DMS153 (cell line): Measurements from ENCODE around the gene MAD2L1.

Source experiments
- DNase-seq: peaks from one replicate; lab custom pipeline; 2025; lab: John Stamatoyannopoulos, UW

The MAD2L1 gene

DNA sequence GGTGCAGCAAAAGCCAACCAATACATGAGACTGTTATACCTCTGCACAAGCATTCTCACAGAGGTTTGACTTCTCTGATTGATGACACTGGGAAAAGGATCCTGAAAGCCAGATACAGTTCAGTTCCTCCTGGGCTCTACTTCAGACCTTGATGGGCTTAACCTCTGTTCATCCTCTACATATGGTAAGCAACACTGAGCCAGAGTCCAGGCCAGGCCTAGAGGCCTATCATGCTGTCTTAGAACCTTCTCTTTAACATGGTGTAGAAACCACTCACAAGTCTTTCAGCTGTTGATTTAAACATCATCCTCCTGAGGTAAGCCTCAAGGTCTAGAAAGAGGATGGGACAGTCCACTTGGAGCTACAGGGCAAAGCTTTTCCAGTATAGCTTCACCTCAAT lies 9.2 kb downstream of the MAD2L1 start:
- no peak for DNase-seq

DNA sequence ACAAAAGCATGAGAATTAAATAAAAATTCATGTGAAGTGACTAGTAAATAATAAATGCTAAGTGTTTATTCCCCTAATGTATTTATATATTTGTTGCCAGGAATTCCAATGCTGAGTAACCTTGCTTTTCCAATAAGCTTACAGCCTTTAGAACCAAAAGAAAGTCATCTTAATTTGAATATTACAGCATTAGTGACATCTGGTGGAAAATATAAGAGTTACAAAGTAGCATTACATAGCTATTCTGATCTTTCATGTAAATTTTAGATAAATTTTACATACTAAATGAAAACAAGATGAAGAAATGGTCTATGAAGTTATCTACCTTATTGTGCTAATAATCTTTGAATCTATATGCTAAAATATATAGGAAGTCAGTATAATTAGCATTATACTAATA lies 10.4 kb downstream of the MAD2L1 start:
- DNase-seq, result peak; percentile 18

GRCh38 chr4:120055795-120056194 lies 10.9 kb downstream of the MAD2L1 start:
- DNase-seq, result no peak

GRCh38 chr4:120055162-120055561 lies 11.5 kb downstream of the MAD2L1 start:
- DNase-seq, result no peak

- DNase-seq, result no peak
These were observed 12.7 kb downstream of the MAD2L1 start for GRCh38 chr4:120053911-120054310.

DNA sequence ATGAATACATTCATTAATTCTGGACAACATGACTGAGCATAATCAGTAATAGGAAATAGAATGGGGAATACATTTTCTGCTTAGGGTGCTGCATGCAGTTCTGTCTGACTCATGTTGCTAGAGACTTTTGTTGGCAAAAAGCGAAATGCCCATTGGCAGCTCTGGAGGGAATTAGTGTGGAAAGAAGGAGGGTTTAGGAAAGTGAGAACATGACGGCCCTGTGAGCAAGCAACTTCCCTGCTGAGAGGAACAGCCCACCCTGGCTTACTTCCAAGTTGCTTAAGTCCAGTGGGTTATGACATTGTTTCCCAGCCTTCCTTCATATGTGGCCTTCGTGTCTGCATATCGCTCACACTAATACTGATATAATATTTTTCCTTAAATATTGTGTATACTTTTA lies 13.8 kb downstream of the MAD2L1 start:
- no peak for DNase-seq

GRCh38 chr4:120051253-120051652 lies 15.4 kb downstream of the MAD2L1 start:
- DNase-seq, result no peak

GRCh38 chr4:120049732-120050494 lies 16.7 kb downstream of the MAD2L1 start:
- DNase-seq, result peak; percentile 80

GRCh38 chr4:120043828-120044227 lies 22.8 kb downstream of the MAD2L1 start:
- DNase-seq, result no peak

DNA sequence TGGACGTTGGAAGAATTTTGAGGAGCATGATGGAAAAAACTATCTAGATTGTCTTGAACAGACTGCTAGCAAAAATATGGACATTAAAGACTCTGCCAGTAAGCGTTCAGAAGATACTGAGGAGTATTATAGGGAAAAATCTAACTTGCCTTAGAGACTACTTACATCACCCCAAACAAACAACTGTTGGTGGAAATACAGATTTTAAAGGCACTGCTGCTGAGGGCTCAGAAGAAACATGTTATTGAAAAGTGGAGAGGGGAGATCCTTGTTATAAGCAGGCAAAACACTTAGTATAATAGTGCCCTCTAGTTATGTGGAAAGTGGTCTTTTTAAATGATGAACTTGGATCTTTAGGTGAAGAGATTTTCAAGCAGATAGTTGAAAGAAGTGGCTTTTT lies 29.2 kb downstream of the MAD2L1 start:
- no peak for DNase-seq

DNA sequence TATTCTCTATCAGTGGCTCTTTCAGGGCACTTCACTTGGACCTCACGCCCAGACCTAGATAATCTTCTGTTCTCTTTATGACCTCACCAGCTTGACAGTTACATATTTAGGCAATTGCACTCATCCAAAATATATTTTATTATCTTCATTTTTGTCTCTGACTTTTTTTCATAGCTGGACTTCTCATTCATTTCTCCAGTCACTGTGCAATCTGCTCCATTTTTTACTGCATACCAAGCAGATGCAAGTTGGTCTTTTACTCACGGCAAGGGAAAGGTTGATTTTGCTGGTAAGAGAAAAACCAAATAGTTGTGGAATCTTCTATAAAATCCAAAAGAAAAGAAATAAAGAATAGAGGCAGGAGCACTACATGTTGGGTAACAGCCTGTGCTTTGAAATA lies 31.7 kb downstream of the MAD2L1 start:
- DNase-seq, result no peak

GRCh38 chr4:120026853-120027252 lies 39.8 kb downstream of the MAD2L1 start:
- no peak for DNase-seq

- no peak for DNase-seq
These were observed 41.1 kb downstream of the MAD2L1 start for GRCh38 chr4:120025516-120025915.

GRCh38 chr4:120018786-120019185 lies 47.9 kb downstream of the MAD2L1 start:
- no peak for DNase-seq

DNA sequence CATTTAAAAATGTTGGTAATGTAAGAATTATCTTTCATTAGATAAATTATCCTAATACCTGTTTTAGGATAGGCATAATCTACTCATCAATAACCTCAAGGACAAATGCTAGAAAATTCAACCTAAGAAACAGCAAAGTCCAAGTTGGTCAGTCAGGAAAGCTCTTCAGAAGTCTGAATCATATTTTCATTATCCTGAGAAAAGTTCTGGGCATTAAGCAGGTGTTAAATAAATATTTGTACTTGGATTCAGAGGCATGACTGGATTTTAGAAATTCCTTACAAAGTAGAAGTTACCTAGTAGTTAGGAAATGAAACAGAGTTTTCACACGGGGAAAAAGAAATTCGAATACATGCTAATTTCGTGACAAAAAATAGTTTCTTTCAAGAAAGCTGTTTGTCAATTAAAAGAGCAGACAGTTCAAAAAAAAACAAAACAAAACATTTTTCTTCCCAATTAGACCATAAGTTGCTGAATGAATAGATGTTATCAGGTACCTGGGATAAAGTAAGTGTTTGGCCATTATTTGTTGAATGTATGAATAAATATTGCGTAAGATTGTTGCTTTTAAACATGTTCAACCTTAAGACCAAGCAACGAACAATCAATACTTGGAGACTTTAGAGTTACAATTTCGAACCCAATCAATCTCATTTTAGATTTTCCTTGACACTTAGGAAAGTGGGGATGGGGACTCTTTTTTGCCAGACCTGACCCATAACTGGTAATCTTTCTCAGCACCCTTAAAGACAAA lies 48.5 kb downstream of the MAD2L1 start:
- DNase-seq, result no peak

DNA sequence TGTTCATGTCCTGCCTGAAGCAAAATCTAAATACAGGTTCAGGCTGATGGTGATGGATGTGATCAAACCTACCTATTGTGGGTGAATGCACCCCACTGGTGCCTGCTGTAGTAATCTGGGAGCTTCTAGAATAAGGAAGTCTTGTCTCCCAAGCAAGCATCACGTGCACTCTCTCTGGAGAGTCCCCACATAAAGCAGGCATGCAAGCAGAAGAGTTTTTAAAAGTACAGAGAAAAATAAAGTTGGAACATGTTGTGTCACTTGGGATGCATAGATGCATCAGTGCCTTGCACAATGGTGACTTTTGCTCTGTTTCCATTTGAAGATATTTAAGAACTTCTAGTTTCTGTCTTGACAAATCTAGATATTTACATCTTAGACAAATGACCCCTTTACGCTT lies 54.9 kb downstream of the MAD2L1 start:
- DNase-seq, result no peak

DNA sequence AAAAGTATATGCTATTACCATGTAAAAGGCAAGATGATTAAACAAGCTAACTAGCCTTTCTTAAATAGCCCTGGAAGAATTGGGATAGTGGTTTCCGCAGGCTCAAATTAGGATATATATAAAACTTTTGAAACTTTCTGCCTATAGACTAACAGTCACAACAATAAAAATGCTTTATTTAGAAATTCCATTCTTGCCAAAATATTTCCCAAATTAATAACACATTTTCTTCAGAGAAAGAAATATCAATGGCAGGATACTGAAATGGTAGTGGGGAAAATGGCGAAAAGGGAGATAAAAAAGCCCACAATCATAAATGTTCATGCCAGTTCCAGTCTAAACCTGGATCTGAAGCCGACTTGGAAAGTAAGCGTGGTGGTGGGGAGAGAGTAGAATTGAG lies 56.0 kb downstream of the MAD2L1 start:
- no peak for DNase-seq

- no peak for DNase-seq
These were observed 56.9 kb downstream of the MAD2L1 start for GRCh38 chr4:120009731-120010130.

- no peak for DNase-seq
These were observed 57.7 kb downstream of the MAD2L1 start for GRCh38 chr4:120008957-120009356.

GRCh38 chr4:120007896-120008436 lies 58.7 kb downstream of the MAD2L1 start:
- no peak for DNase-seq

- no peak for DNase-seq
These were observed 59.3 kb downstream of the MAD2L1 start for GRCh38 chr4:120007191-120007871.
